ENCODE data around the gene PLCXD3.
A peak's percentile ranks its signal among the peaks of the same experiment; 100 is the strongest.

PLCXD3 gene

DNA sequence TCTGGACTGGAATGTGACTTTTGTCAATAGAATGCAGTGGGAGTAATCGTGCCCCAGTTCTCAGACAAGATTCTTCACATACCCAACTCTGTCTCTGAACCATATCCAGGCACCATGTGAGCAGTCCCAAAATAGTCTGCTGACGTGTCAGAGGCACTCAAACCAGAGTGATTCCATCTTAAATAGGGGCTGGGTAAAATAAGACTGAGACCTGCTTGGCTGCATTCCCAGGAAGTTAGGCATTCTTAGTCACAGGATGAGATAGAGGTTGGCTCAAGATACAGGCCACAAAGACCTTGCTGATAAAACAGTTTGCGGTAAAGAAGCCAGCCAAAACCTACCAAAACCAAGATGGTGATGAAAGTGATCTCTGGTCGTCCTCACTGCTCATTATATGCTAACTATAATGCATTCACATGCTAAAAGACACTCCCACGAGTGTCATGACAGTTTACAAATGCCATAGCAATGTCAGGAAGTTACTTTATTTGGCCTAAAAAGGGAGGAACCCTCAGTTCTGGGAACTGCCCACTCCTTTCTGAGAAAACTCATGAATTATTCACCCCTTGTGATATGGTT, 16.9 kb upstream of the PLCXD3 start:
- peak; percentile 97 for ATAC-seq

DNA sequence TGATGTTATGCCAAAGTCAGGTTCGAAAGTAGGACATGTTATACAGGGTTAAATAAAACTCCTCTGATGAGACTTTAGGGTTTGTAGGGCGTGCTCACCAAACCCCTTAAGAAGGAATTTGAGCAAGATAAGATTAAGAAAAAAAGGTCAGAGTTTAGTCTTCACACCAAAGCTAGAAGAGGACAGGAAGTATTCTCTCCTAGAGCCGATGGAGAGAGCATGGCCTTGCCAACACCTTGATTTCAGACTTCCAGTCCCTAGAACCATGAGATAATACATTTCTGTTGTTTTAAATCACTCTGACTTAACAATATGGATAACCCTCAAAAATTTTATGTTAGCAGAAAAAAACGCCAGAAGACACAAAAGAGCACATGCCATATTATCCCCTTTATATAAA, 16.3 kb upstream of the PLCXD3 start:
- ATAC-seq: peak; percentile 17; the same call in 1 of the 3 replicates
- TF ChIP-seq ZC3H10 (CRISPR knock-in tag; IDR thresholded peaks at IDR 0.05) (no peak), PPARA (CRISPR knock-in tag; IDR thresholded peaks at IDR 0.05; ENCODE audit: borderline replicate concordance) (no peak), TOX (CRISPR knock-in tag; IDR thresholded peaks at IDR 0.05; ENCODE audit: borderline replicate concordance) (no peak), BACH2 (CRISPR knock-in tag; IDR thresholded peaks at IDR 0.05; ENCODE audit: borderline replicate concordance) (no peak)
- TF ChIP-seq, protein P1, sequence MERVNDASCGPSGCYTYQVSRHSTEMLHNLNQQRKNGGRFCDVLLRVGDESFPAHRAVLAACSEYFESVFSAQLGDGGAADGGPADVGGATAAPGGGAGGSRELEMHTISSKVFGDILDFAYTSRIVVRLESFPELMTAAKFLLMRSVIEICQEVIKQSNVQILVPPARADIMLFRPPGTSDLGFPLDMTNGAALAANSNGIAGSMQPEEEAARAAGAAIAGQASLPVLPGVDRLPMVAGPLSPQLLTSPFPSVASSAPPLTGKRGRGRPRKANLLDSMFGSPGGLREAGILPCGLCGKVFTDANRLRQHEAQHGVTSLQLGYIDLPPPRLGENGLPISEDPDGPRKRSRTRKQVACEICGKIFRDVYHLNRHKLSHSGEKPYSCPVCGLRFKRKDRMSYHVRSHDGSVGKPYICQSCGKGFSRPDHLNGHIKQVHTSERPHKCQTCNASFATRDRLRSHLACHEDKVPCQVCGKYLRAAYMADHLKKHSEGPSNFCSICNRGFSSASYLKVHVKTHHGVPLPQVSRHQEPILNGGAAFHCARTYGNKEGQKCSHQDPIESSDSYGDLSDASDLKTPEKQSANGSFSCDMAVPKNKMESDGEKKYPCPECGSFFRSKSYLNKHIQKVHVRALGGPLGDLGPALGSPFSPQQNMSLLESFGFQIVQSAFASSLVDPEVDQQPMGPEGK (CRISPR knock-in tag; IDR thresholded peaks at IDR 0.05; ENCODE audit: borderline replicate concordance): no peak
- TF ChIP-seq, protein P2, sequence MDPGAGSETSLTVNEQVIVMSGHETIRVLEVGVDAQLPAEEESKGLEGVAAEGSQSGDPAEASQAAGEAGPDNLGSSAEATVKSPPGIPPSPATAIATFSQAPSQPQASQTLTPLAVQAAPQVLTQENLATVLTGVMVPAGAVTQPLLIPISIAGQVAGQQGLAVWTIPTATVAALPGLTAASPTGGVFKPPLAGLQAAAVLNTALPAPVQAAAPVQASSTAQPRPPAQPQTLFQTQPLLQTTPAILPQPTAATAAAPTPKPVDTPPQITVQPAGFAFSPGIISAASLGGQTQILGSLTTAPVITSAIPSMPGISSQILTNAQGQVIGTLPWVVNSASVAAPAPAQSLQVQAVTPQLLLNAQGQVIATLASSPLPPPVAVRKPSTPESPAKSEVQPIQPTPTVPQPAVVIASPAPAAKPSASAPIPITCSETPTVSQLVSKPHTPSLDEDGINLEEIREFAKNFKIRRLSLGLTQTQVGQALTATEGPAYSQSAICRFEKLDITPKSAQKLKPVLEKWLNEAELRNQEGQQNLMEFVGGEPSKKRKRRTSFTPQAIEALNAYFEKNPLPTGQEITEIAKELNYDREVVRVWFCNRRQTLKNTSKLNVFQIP (CRISPR knock-in tag; IDR thresholded peaks at IDR 0.05; ENCODE audit: borderline replicate concordance, low read depth): no peak

More for the DNA sequence above, 16.9 kb upstream of the PLCXD3 start:
- TF ChIP-seq, protein P3, sequence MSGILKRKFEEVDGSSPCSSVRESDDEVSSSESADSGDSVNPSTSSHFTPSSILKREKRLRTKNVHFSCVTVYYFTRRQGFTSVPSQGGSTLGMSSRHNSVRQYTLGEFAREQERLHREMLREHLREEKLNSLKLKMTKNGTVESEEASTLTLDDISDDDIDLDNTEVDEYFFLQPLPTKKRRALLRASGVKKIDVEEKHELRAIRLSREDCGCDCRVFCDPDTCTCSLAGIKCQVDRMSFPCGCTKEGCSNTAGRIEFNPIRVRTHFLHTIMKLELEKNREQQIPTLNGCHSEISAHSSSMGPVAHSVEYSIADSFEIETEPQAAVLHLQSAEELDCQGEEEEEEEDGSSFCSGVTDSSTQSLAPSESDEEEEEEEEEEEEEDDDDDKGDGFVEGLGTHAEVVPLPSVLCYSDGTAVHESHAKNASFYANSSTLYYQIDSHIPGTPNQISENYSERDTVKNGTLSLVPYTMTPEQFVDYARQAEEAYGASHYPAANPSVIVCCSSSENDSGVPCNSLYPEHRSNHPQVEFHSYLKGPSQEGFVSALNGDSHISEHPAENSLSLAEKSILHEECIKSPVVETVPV (CRISPR knock-in tag; IDR thresholded peaks at IDR 0.05): peak; percentile 72; the same call in 1 of the 2 replicates
- TF ChIP-seq, protein P4, sequence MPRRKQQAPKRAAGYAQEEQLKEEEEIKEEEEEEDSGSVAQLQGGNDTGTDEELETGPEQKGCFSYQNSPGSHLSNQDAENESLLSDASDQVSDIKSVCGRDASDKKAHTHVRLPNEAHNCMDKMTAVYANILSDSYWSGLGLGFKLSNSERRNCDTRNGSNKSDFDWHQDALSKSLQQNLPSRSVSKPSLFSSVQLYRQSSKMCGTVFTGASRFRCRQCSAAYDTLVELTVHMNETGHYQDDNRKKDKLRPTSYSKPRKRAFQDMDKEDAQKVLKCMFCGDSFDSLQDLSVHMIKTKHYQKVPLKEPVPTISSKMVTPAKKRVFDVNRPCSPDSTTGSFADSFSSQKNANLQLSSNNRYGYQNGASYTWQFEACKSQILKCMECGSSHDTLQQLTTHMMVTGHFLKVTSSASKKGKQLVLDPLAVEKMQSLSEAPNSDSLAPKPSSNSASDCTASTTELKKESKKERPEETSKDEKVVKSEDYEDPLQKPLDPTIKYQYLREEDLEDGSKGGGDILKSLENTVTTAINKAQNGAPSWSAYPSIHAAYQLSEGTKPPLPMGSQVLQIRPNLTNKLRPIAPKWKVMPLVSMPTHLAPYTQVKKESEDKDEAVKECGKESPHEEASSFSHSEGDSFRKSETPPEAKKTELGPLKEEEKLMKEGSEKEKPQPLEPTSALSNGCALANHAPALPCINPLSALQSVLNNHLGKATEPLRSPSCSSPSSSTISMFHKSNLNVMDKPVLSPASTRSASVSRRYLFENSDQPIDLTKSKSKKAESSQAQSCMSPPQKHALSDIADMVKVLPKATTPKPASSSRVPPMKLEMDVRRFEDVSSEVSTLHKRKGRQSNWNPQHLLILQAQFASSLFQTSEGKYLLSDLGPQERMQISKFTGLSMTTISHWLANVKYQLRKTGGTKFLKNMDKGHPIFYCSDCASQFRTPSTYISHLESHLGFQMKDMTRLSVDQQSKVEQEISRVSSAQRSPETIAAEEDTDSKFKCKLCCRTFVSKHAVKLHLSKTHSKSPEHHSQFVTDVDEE (CRISPR knock-in tag; IDR thresholded peaks at IDR 0.05): no peak
- TF ChIP-seq ZNF8 (CRISPR knock-in tag; IDR thresholded peaks at IDR 0.05) (no peak), ISL1 (CRISPR knock-in tag; IDR thresholded peaks at IDR 0.05) (peak; percentile 95), ARNTL (CRISPR knock-in tag; IDR thresholded peaks at IDR 0.05; ENCODE audit: borderline replicate concordance, low read depth) (no peak), CSDC2 (CRISPR knock-in tag; IDR thresholded peaks at IDR 0.05) (no peak), TOX (CRISPR knock-in tag; IDR thresholded peaks at IDR 0.05; ENCODE audit: borderline replicate concordance) (no peak), PPARA (CRISPR knock-in tag; IDR thresholded peaks at IDR 0.05; ENCODE audit: borderline replicate concordance) (no peak), ZNF565 (CRISPR knock-in tag; conservative IDR thresholded peaks at IDR 0.05; ENCODE audit: low read depth) (no peak), TCF4 (CRISPR knock-in tag; IDR thresholded peaks at IDR 0.05; ENCODE audit: borderline replicate concordance) (no peak; the same call in 1 of the 2 replicates), OSR1 (CRISPR knock-in tag; IDR thresholded peaks at IDR 0.05) (no peak), RARB (CRISPR knock-in tag; IDR thresholded peaks at IDR 0.05) (no peak), ZFP30 (CRISPR knock-in tag; IDR thresholded peaks at IDR 0.05) (no peak), BACH2 (CRISPR knock-in tag; IDR thresholded peaks at IDR 0.05; ENCODE audit: borderline replicate concordance) (no peak), ZFP3 (CRISPR knock-in tag; IDR thresholded peaks at IDR 0.05) (peak; percentile 71; the same call in 1 of the 2 replicates), ESRRG (CRISPR knock-in tag; IDR thresholded peaks at IDR 0.05) (no peak), SNAI2 (CRISPR knock-in tag; IDR thresholded peaks at IDR 0.05) (0 out of 2 replicates have a peak, but pooled peaks have one; percentile 46), ZNF70 (CRISPR knock-in tag; IDR thresholded peaks at IDR 0.05) (no peak), GLIS3 (CRISPR knock-in tag; IDR thresholded peaks at IDR 0.05) (peak; percentile 72), ZC3H10 (CRISPR knock-in tag; IDR thresholded peaks at IDR 0.05) (no peak)
- TF ChIP-seq, protein P1 (CRISPR knock-in tag; IDR thresholded peaks at IDR 0.05; ENCODE audit: borderline replicate concordance): peak; percentile 75; the same call in 1 of the 2 replicates
- TF ChIP-seq, protein P5, sequence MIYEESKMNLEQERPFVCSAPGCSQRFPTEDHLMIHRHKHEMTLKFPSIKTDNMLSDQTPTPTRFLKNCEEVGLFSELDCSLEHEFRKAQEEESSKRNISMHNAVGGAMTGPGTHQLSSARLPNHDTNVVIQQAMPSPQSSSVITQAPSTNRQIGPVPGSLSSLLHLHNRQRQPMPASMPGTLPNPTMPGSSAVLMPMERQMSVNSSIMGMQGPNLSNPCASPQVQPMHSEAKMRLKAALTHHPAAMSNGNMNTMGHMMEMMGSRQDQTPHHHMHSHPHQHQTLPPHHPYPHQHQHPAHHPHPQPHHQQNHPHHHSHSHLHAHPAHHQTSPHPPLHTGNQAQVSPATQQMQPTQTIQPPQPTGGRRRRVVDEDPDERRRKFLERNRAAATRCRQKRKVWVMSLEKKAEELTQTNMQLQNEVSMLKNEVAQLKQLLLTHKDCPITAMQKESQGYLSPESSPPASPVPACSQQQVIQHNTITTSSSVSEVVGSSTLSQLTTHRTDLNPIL (CRISPR knock-in tag; IDR thresholded peaks at IDR 0.05; ENCODE audit: low read depth): peak; percentile 90
- TF ChIP-seq, protein P2 (CRISPR knock-in tag; IDR thresholded peaks at IDR 0.05; ENCODE audit: borderline replicate concordance, low read depth): no peak
